ENCODE data around the gene FASTKD2.

- TF ChIP-seq CTCF (IDR thresholded peaks at IDR 0.05): no peak
- TF ChIP-seq POLR2A (IDR thresholded peaks at IDR 0.05): no peak
Observed at GRCh38 chr2:206798000-206798399, 32.6 kb downstream of the FASTKD2 start.

Measured in body of pancreas (tissue), 4 donors.